Tracheal epithelial cell (primary cell): Measurements from ENCODE around the gene ZBTB48. TPM values are rescaled to one million over a fixed set of nuclear protein-coding genes. Genes with fewer than 3 reads are reported as not detected.

Experiments used
- total RNA-seq: library from RNA; depleted of rRNA; stranded (reverse); fragments of >200 nt; gene quantifications from 2 replicates; pipeline ENCODE4 v1.2.1, GENCODE V29; 2014

Gene ZBTB48
- total RNA-seq = 11.6 and 16.2 TPM in 2 replicates

GRCh38 chr1:6579374-6580118 is at the start of gene ZBTB48:
Gene ZBTB48 (plus strand): TSS chr1:6579994. CDS start chr1:6580610, 616 bp downstream.

GRCh38 chr1:6554031-6554906 is 25.5 kb upstream of the ZBTB48 start, which contains the start of gene NOL9:
Gene NOL9 (minus strand): TSS chr1:6554513. CDS start chr1:6554502, 11 bp downstream.

GRCh38 chr1:6554907-6555778 is 24.7 kb upstream of the ZBTB48 start, which contains the start of gene TAS1R1:
Gene TAS1R1 (plus strand): TSS chr1:6555307. CDS start chr1:6555374, 67 bp downstream.

GRCh38 chr1:6602669-6603237 is 23.0 kb downstream of the ZBTB48 start, which contains the start of gene KLHL21:
Gene KLHL21 (minus strand): TSS chr1:6602869. CDS start chr1:6602817, 52 bp downstream.

GRCh38 chr1:6613361-6614018 is 33.7 kb downstream of the ZBTB48 start, which contains the start of gene PHF13:
Gene PHF13 (plus strand): TSS chr1:6613731. CDS start chr1:6614067, 336 bp downstream.

GRCh38 chr1:6624710-6625583 is 45.2 kb downstream of the ZBTB48 start, which contains the start of gene THAP3:
Gene THAP3 (plus strand): TSS chr1:6624868. CDS start chr1:6625219, 351 bp downstream.

Other genes starting within 250 kb of the ZBTB48 start
- gene ACOT7, start 186.2 kb upstream of the ZBTB48 start, total RNA-seq = 70.6 and 71.2 TPM in 2 replicates
- 249 and 299 TPM in 2 replicates for gene HES2, start 160.1 kb upstream of the ZBTB48 start, total RNA-seq
- gene ESPN, start 155.2 kb upstream of the ZBTB48 start, total RNA-seq = 14.5 and 17.3 TPM in 2 replicates
- gene TNFRSF25, start 113.8 kb upstream of the ZBTB48 start, total RNA-seq = 14.9 and 21.0 TPM in 2 replicates
- gene PLEKHG5, start 88.3 kb upstream of the ZBTB48 start, total RNA-seq = 49.0 and 59.5 TPM in 2 replicates
- gene NOL9, start 25.5 kb upstream of the ZBTB48 start, total RNA-seq = 14.3 and 15.9 TPM in 2 replicates
- gene TAS1R1, start 24.7 kb upstream of the ZBTB48 start, total RNA-seq = not detected in 2 replicates
- 72.8 and 81.4 TPM in 2 replicates for gene KLHL21, start 22.9 kb downstream of the ZBTB48 start, total RNA-seq
- 8.4 and 9.6 TPM in 2 replicates for gene PHF13, start 33.7 kb downstream of the ZBTB48 start, total RNA-seq
- 22.7 and 44.8 TPM in 2 replicates for gene THAP3, start 44.9 kb downstream of the ZBTB48 start, total RNA-seq
- 19.6 and 29.9 TPM in 2 replicates for gene DNAJC11, start 121.8 kb downstream of the ZBTB48 start, total RNA-seq
- gene CAMTA1, start 205.5 kb downstream of the ZBTB48 start, total RNA-seq = 61.2 and 68.0 TPM in 2 replicates